HUDEP-2 (cell line): Measurements from ENCODE around the gene DSCAML1.

Experiments
- DNase-seq, 76 experiments: peaks; one replicate each; lab custom pipeline; 2025; ENCODE audit not compliant: unreplicated experiment in 76 of 76; lab: John Stamatoyannopoulos, UW

Gene DSCAML1

GRCh38 chr11:117564321-117564720 lies 232.7 kb downstream of the DSCAML1 start:
- DNase-seq, result no peak

- no peak for DNase-seq
Measured at GRCh38 chr11:117563556-117563955, 233.5 kb downstream of the DSCAML1 start.

- DNase-seq, result no peak
Measured at GRCh38 chr11:117562136-117562535, 234.9 kb downstream of the DSCAML1 start.

GRCh38 chr11:117560780-117561530 lies 236.1 kb downstream of the DSCAML1 start:
- no peak for DNase-seq

GRCh38 chr11:117559698-117560097 lies 237.3 kb downstream of the DSCAML1 start:
- no peak for DNase-seq

- DNase-seq, result no peak
Measured at GRCh38 chr11:117557361-117557760, 239.7 kb downstream of the DSCAML1 start.

GRCh38 chr11:117554601-117555333 lies 242.2 kb downstream of the DSCAML1 start:
- DNase-seq, result no peak

- DNase-seq, result no peak
Measured at GRCh38 chr11:117552626-117553025, 244.4 kb downstream of the DSCAML1 start.

- no peak for DNase-seq
Measured at GRCh38 chr11:117551761-117552343, 245.2 kb downstream of the DSCAML1 start.

GRCh38 chr11:117550466-117550865 lies 246.6 kb downstream of the DSCAML1 start:
- no peak for DNase-seq

- DNase-seq, result no peak
Measured at GRCh38 chr11:117549417-117549816, 247.6 kb downstream of the DSCAML1 start.

- DNase-seq, result no peak
Measured at GRCh38 chr11:117548876-117549275, 248.1 kb downstream of the DSCAML1 start.

- DNase-seq, result no peak
Measured at GRCh38 chr11:117547946-117548345, 249.1 kb downstream of the DSCAML1 start.

GRCh38 chr11:117547195-117547850 lies 249.7 kb downstream of the DSCAML1 start:
- DNase-seq, result no peak

GRCh38 chr11:117546431-117547194 lies 250.4 kb downstream of the DSCAML1 start:
- DNase-seq, result no peak

- DNase-seq, result no peak
Measured at GRCh38 chr11:117545706-117546105, 251.3 kb downstream of the DSCAML1 start.

GRCh38 chr11:117544130-117544800 lies 252.8 kb downstream of the DSCAML1 start:
- no peak for DNase-seq

GRCh38 chr11:117541211-117541610 lies 255.8 kb downstream of the DSCAML1 start:
- no peak for DNase-seq

- DNase-seq, result no peak
Measured at GRCh38 chr11:117538263-117539135, 258.5 kb downstream of the DSCAML1 start.
